H9 (cell line): Measurements from ENCODE around the gene NEGR1. TPM values are rescaled to one million over a fixed set of nuclear protein-coding genes. Genes with fewer than 3 reads are reported as not detected.

Experiments
- DNase-seq: peaks from one replicate; pipeline ENCODE4 v3.0.0-alpha.2; 2017
- H2AFZ ChIP-seq: one replicate; pipeline ENCODE4 v1.6.1; 2013; ENCODE audit warnings: mild to moderate bottlenecking, low read length, control low read depth, moderate library complexity
- H2AK5ac ChIP-seq: 2 replicates; pipeline ENCODE4 v1.6.1; 2013; ENCODE audit warnings: low read length, control low read depth, mixed read lengths; ENCODE audit not compliant: insufficient read length
- H2BK120ac ChIP-seq: one replicate; pipeline ENCODE4 v1.6.1; 2013; ENCODE audit warnings: low read depth, mild to moderate bottlenecking, low read length, control low read depth, inconsistent platforms; ENCODE audit not compliant: poor library complexity, severe bottlenecking
- H2BK12ac ChIP-seq: 2 replicates; pipeline ENCODE4 v1.6.1; 2013; ENCODE audit warnings: low read length, control low read depth, mixed read lengths, low read depth; ENCODE audit not compliant: insufficient read length
- H2BK15ac ChIP-seq: 2 replicates; pipeline ENCODE4 v1.6.1; 2013; ENCODE audit warnings: low read depth, low read length, control low read depth
- H2BK20ac ChIP-seq: one replicate; pipeline ENCODE4 v1.6.1; 2013; ENCODE audit warnings: low read depth, mild to moderate bottlenecking, low read length, control low read depth, inconsistent platforms; ENCODE audit not compliant: poor library complexity, severe bottlenecking
- H2BK5ac ChIP-seq: 2 replicates; pipeline ENCODE4 v1.6.1; 2013; ENCODE audit warnings: low read length, control low read depth, mixed read lengths; ENCODE audit not compliant: insufficient read length
- H3K14ac ChIP-seq: 2 replicates; pipeline ENCODE4 v1.6.1; 2013; ENCODE audit warnings: low read length, control low read depth; ENCODE audit not compliant: insufficient read depth
- H3K18ac ChIP-seq: 2 replicates; pipeline ENCODE4 v1.6.1; 2013; ENCODE audit warnings: low read depth, mild to moderate bottlenecking, mixed read lengths, low read length, control low read depth; ENCODE audit not compliant: insufficient read length
- H3K23ac ChIP-seq: 2 replicates; pipeline ENCODE4 v1.6.1; 2013; ENCODE audit warnings: low read length, control low read depth, mixed read lengths, low read depth; ENCODE audit not compliant: insufficient read length
- H3K23me2 ChIP-seq: 2 replicates; pipeline ENCODE4 v1.6.1; 2013; ENCODE audit warnings: low read depth, mild to moderate bottlenecking, mixed read lengths, low read length, control low read depth; ENCODE audit not compliant: insufficient read length, poor library complexity, severe bottlenecking
- H3K27ac ChIP-seq: 2 replicates; pipeline ENCODE4 v1.5.1; 2013; ENCODE audit warnings: low read length, control low read depth, mixed read lengths, low read depth; ENCODE audit not compliant: insufficient read length
- H3K27me3 ChIP-seq: 2 replicates; pipeline ENCODE4 v1.6.1; 2013; ENCODE audit warnings: low read length, control low read depth, inconsistent platforms; ENCODE audit not compliant: insufficient read depth
- H3K4ac ChIP-seq: 2 replicates; pipeline ENCODE4 v1.6.1; 2013; ENCODE audit warnings: low read depth, mild to moderate bottlenecking, control low read depth, inconsistent platforms, low read length, moderate library complexity
- H3K4me1 ChIP-seq: 2 replicates; pipeline ENCODE4 v1.6.1; 2013; ENCODE audit warnings: low read length, control low read depth, inconsistent platforms; ENCODE audit not compliant: insufficient read depth
- H3K4me2 ChIP-seq: 2 replicates; pipeline ENCODE4 v1.6.1; 2013; ENCODE audit warnings: low read length, control low read depth, mixed read lengths; ENCODE audit not compliant: insufficient read length, insufficient read depth
- H3K56ac ChIP-seq: 2 replicates; pipeline ENCODE4 v1.6.1; 2013; ENCODE audit warnings: low read depth, mild to moderate bottlenecking, mixed read lengths, low read length, control low read depth; ENCODE audit not compliant: insufficient read length
- H3K79me1 ChIP-seq: 2 replicates; pipeline ENCODE4 v1.6.1; 2013; ENCODE audit warnings: low read depth, mild to moderate bottlenecking, moderate library complexity, low read length, control low read depth, inconsistent platforms; ENCODE audit not compliant: insufficient read depth, poor library complexity, severe bottlenecking
- H3K79me2 ChIP-seq: 2 replicates; pipeline ENCODE4 v1.6.1; 2013; ENCODE audit warnings: low read length, control low read depth, inconsistent platforms; ENCODE audit not compliant: insufficient read depth
- H3K9ac ChIP-seq: 2 replicates; pipeline ENCODE4 v1.6.1; 2013; ENCODE audit warnings: low read length, control low read depth, mixed read lengths; ENCODE audit not compliant: insufficient read length; ENCODE audit errors: extremely low read depth
- H3K9me3 ChIP-seq: one replicate; pipeline ENCODE4 v1.6.1; 2013; ENCODE audit warnings: low read depth, low read length, inconsistent platforms; ENCODE audit not compliant: control insufficient read depth
- H3T11ph ChIP-seq: one replicate; pipeline ENCODE4 v1.6.1; 2013; ENCODE audit warnings: mild to moderate bottlenecking, low read length, control low read depth, inconsistent platforms
- H4K20me1 ChIP-seq: one replicate; pipeline ENCODE4 v1.6.1; 2013; ENCODE audit not compliant: control insufficient read depth, insufficient read length, insufficient read depth
- H4K5ac ChIP-seq: 2 replicates; pipeline ENCODE4 v1.6.1; 2013; ENCODE audit warnings: low read depth, mild to moderate bottlenecking, mixed read lengths, low read length, control low read depth; ENCODE audit not compliant: insufficient read length
- H4K8ac ChIP-seq: replicated peaks from 2 replicates; pipeline ENCODE4 v1.6.1; 2013; ENCODE audit warnings: low read length, control low read depth, mixed read lengths, low read depth; ENCODE audit not compliant: insufficient read length
- H4K91ac ChIP-seq: 2 replicates; pipeline ENCODE4 v1.6.1; 2013; ENCODE audit warnings: low read depth, mild to moderate bottlenecking, moderate library complexity, mixed read lengths, low read length, control low read depth; ENCODE audit not compliant: insufficient read length
- H3K27ac Mint-ChIP-seq, 3 experiments: 2 replicates in 2 of 3; 3 replicates in 1 of 3; pipeline ENCODE4 v1.8.0; 2020 to 2021; ENCODE audit warnings: mixed read lengths in 3 of 3, mild to moderate bottlenecking in 1 of 3, moderate library complexity in 1 of 3
- H3K27me3 Mint-ChIP-seq: 2 replicates; pipeline ENCODE4 v1.8.0; 2021; ENCODE audit warnings: low read depth, mild to moderate bottlenecking, moderate library complexity, mixed read lengths
- H3K36me3 Mint-ChIP-seq, 3 experiments: 2 replicates in 2 of 3; 3 replicates in 1 of 3; pipeline ENCODE4 v1.8.0; 2020 to 2021; ENCODE audit warnings: low read depth in 3 of 3, mixed read lengths in 3 of 3; ENCODE audit not compliant: insufficient read depth in 1 of 3
- H3K4me1 Mint-ChIP-seq, 2 experiments: 2 replicates each; pipeline ENCODE4 v1.8.0; 2020; ENCODE audit warnings: mixed read lengths in 2 of 2
- H3K4me3 Mint-ChIP-seq, 2 experiments: 2 replicates in 1 of 2; 3 replicates in 1 of 2; pipeline ENCODE4 v1.8.0; 2020 to 2021; ENCODE audit warnings: mild to moderate bottlenecking in 2 of 2, mixed read lengths in 2 of 2, moderate library complexity in 1 of 2
- H3K9me3 Mint-ChIP-seq, 2 experiments: 2 replicates in 1 of 2; 3 replicates in 1 of 2; pipeline ENCODE4 v1.8.0; 2020; ENCODE audit warnings: mild to moderate bottlenecking in 2 of 2, mixed read lengths in 2 of 2, moderate library complexity in 1 of 2
- WGBS: extraction: QIAGEN DNeasy Blood & Tissue Kit; methylation state at CpG from one replicate; pipeline ENCODE4 v1.1.7; 2013; ENCODE audit warnings: missing lambda C conversion rate, low lambda C conversion rate, mixed read lengths; ENCODE audit not compliant: insufficient read length; ENCODE audit errors: extremely low coverage; 5-methylcytosine and 5-hydroxymethylcytosine counted together
- total RNA-seq: library from RNA; stranded (reverse); gene quantifications from 2 replicates; pipeline ENCODE4 v1.2.1, GENCODE V29; 2021
- TF ChIP-seq, protein P1 (sequence below): fragments of 200-600 bp; sonication (generic); conservative IDR thresholded peaks from 3 replicates; pipeline ENCODE4 v1.8.0; 2021; ENCODE audit warnings: antibody characterized with exemption, mild to moderate bottlenecking

Gene NEGR1
- total RNA-seq, 1 experiment from 2014 or later: 0.13 TPM

DNA sequence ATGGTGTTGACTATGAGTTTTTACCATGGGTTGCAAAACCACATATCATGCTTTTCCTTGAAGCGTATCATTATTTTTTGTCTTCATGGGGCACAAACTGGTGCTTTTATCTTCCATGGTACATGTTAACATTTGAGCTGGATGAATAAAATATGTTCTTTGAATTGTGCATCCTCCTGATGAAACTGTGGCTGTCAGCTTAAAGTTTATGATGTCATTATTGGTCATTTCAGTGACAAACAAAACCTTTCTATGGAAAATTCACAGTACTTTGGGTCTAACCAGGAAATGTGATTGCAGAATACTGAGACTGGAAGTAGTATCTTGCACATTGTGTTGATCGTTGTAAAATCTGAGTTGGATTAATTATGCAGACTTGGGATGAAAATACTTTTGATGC lies 909.8 kb downstream of the NEGR1 start:
- Histone ChIP-seq H3K4ac (no peak overlapping the region), H3K23ac (no peak overlapping the region), H3K9me3 (no peaks in the 10 kb centered on the region), H4K91ac (no peak overlapping the region), H3K56ac (no peak overlapping the region), H3K9ac (no peak overlapping the region), H3K79me1 (no peaks in the 10 kb centered on the region), H2AK5ac (no peak overlapping the region), H3K27me3 (no peaks in the 10 kb centered on the region), H2BK12ac (no peak overlapping the region), H2BK5ac (no peak overlapping the region), H4K8ac (no peak overlapping the region), H3T11ph (no peak overlapping the region), H2BK15ac (no peak overlapping the region), H3K18ac (no peak overlapping the region), H3K4me1 (no peaks in the 10 kb centered on the region), H3K14ac (no peak overlapping the region), H3K27ac (no peak overlapping the region), H4K5ac (no peak overlapping the region), H3K79me2 (no peaks in the 10 kb centered on the region), H3K4me2 (no peak overlapping the region), H3K23me2 (no peaks in the 10 kb centered on the region), H2AFZ (no peak overlapping the region), H4K20me1 (no peaks in the 10 kb centered on the region), H2BK20ac (no peak overlapping the region), H2BK120ac (no peak overlapping the region)
- Mint-ChIP-seq H3K36me3 (no peaks in the 10 kb centered on the region), H3K27ac (no peak overlapping the region), H3K9me3 (no peaks in the 10 kb centered on the region), H3K27me3 (no peaks in the 10 kb centered on the region), H3K4me3 (no peak overlapping the region), H3K4me1 (no peaks in the 10 kb centered on the region)
- WGBS: no CpG with 5 or more reads among the region's 2 CpGs
- DNase-seq: no peak
- TF ChIP-seq, protein P1, sequence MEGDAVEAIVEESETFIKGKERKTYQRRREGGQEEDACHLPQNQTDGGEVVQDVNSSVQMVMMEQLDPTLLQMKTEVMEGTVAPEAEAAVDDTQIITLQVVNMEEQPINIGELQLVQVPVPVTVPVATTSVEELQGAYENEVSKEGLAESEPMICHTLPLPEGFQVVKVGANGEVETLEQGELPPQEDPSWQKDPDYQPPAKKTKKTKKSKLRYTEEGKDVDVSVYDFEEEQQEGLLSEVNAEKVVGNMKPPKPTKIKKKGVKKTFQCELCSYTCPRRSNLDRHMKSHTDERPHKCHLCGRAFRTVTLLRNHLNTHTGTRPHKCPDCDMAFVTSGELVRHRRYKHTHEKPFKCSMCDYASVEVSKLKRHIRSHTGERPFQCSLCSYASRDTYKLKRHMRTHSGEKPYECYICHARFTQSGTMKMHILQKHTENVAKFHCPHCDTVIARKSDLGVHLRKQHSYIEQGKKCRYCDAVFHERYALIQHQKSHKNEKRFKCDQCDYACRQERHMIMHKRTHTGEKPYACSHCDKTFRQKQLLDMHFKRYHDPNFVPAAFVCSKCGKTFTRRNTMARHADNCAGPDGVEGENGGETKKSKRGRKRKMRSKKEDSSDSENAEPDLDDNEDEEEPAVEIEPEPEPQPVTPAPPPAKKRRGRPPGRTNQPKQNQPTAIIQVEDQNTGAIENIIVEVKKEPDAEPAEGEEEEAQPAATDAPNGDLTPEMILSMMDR: no peak
